Upper lobe of left lung (tissue), 4 donors: Measurements from ENCODE around the gene PHF2.

ENCODE experiments used
- CTCF ChIP-seq, 6 experiments: fragments of 450-650 bp in 4 of 6; fragments of 200-600 bp in 2 of 6; sonication (generic) in 2 of 6; IDR thresholded peaks; one replicate each; pipeline ENCODE4 v1.5.1; 2016 to 2019; ENCODE audit warnings: antibody characterized with exemption in 6 of 6
- POLR2A ChIP-seq, 4 donors: fragments of 450-650 bp; IDR thresholded peaks; one replicate each; pipeline ENCODE4 v1.5.1; 2016 to 2017; ENCODE audit warnings: antibody characterized with exemption in 4 of 4, mild to moderate bottlenecking in 2 of 4

GRCh38 chr9:93708289-93708986 is 132.1 kb downstream of the PHF2 start:
- no peak for TF ChIP-seq POLR2A (IDR thresholded peaks at IDR 0.05)
- no peak for TF ChIP-seq CTCF (IDR thresholded peaks at IDR 0.05)
